Endothelial cell of umbilical vein (primary cell): Measurements from ENCODE around the gene CDC23.
"Not testable (repeated sequence)": the region's sequence is repeated elsewhere in the genome, so short reads cannot be mapped to it uniquely, and the experiment has no call there.

ENCODE experiments used
- CTCF ChIP-seq, 2 donors: IDR thresholded peaks; 1 replicate in 1 of 2; 2 replicates in 1 of 2; pipeline ENCODE4 v1.5.1; 2011; ENCODE audit warnings: low read length in 2 of 2, mild to moderate bottlenecking in 2 of 2, moderate library complexity in 2 of 2, control low read depth in 1 of 2, inconsistent platforms in 1 of 2, low read depth in 1 of 2; ENCODE audit not compliant: insufficient read depth in 1 of 2; ENCODE audit errors: extremely low read depth in 1 of 2
- EZH2 ChIP-seq: IDR thresholded peaks from 2 replicates; pipeline ENCODE4 v1.6.1; 2012; ENCODE audit warnings: borderline replicate concordance, low read depth, mild to moderate bottlenecking, moderate library complexity, low read length, inconsistent platforms; ENCODE audit not compliant: severe bottlenecking
- JUN ChIP-seq: IDR thresholded peaks from 2 replicates; pipeline ENCODE4 v1.6.1; 2011; ENCODE audit warnings: borderline replicate concordance, low read depth; ENCODE audit not compliant: insufficient read length, insufficient read depth
- POLR2A ChIP-seq: IDR thresholded peaks from 2 replicates; pipeline ENCODE4 v1.6.1; 2012; ENCODE audit warnings: low read depth, mild to moderate bottlenecking, control low read depth, low read length
- POLR2AphosphoS5 ChIP-seq: IDR thresholded peaks from 2 replicates; pipeline ENCODE4 v1.6.1; 2012; ENCODE audit warnings: low read depth, mild to moderate bottlenecking, control low read depth, low read length, moderate library complexity; ENCODE audit not compliant: insufficient read depth

DNA sequence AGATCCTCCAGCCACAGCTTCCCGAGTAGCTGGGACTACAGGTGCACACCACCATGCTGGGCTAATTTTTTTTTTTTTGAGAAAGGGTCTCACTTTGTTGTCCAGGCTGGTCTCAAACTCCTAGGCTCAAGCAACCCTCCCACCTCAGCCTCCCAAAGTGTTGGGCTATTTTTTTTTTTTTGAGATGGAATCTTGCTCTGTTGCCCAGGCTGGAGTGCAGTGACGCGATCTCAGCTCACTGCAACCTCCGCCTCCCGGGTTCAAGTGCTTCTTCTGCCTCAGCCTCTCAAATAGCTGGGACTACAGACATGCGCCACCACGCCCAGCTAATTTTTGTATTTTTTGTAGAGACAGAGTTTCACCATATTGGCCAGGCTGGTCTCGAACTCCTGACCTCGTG lies 57.1 kb downstream of the CDC23 start:
- TF ChIP-seq CTCF (IDR thresholded peaks at IDR 0.05; ENCODE audit: extremely low read depth in 1 of 2, insufficient read depth in 1 of 2, low read depth in 1 of 2, low read length in 2 of 2); POLR2AphosphoS5; EZH2; POLR2A; JUN: not testable (repeated sequence)
